T-helper 17 cell (primary cell): ENCODE measurements around the gene ZNF624. TPM values are rescaled to one million over a fixed set of nuclear protein-coding genes. Genes with fewer than 3 reads are reported as not detected.

Source experiments
- ATAC-seq: fragments of 150-1000 bp; cut with Tn5 transposase; 2 replicates; pipeline ENCODE4 v1.10.0; 2021; ENCODE audit warnings: mild to moderate bottlenecking, moderate library complexity
- DNase-seq, 3 donors: peaks; one replicate each; pipeline versions ENCODE4 v3.0.0 to v3.0.0-alpha.2; 2020 to 2021
- H3K9me3 ChIP-seq: one replicate; pipeline ENCODE4 v1.7.0; 2013; ENCODE audit warnings: low read length, mild to moderate bottlenecking; ENCODE audit not compliant: control insufficient read depth, poor library complexity, severe bottlenecking
- H3K27ac Mint-ChIP-seq: one replicate; pipeline ENCODE4 v1.8.0; 2022; ENCODE audit warnings: mild to moderate bottlenecking, moderate library complexity, mixed read lengths
- H3K27me3 Mint-ChIP-seq: one replicate; pipeline ENCODE4 v1.8.0; 2022; ENCODE audit warnings: mixed read lengths
- H3K36me3 Mint-ChIP-seq: one replicate; pipeline ENCODE4 v1.8.0; 2022; ENCODE audit warnings: low read depth, mixed read lengths
- H3K4me1 Mint-ChIP-seq: one replicate; pipeline ENCODE4 v1.8.0; 2022; ENCODE audit warnings: mild to moderate bottlenecking, mixed read lengths
- H3K4me3 Mint-ChIP-seq: one replicate; pipeline ENCODE4 v1.8.0; 2022; ENCODE audit warnings: mild to moderate bottlenecking, moderate library complexity, mixed read lengths
- total RNA-seq, 4 donors: library from RNA in 2 of 4; stranded (reverse) in 2 of 4; gene quantifications; one replicate each; pipeline ENCODE4 v1.2.3 and lab custom pipeline; 2022 to 2026

Gene ZNF624
- total RNA-seq, 2 donors from 2014 or later = 4.0 to 4.1 TPM

- H3K9me3 ChIP-seq = no peaks in the 10 kb centered on the region
- Mint-ChIP-seq H3K36me3 (no peaks in the 10 kb centered on the region), H3K27ac (peak overlapping the region; percentile 93), H3K27me3 (peaks cover 26% of the 10 kb centered on the region), H3K4me1 (peaks cover 13% of the 10 kb centered on the region), H3K4me3 (peak overlapping the region; percentile 15)
- ATAC-seq = peak; percentile 14
- no peak for DNase-seq
Observed at GRCh38 chr17:16583781-16584180, 69.9 kb downstream of the ZNF624 start.

- Mint-ChIP-seq H3K27me3 (no peaks in the 10 kb centered on the region), H3K27ac (no peak overlapping the region), H3K36me3 (peaks cover 2% of the 10 kb centered on the region), H3K4me1 (peaks cover 3% of the 10 kb centered on the region), H3K4me3 (no peak overlapping the region)
- ATAC-seq (no peak), DNase-seq (no peak)
- no peaks in the 10 kb centered on the region for H3K9me3 ChIP-seq
Observed at GRCh38 chr17:16573466-16573865, 80.2 kb downstream of the ZNF624 start.

Other genes with a start within 250 kb of the ZNF624 start
- gene TRPV2, start 238.3 kb downstream of the ZNF624 start, total RNA-seq = 10 to 100 TPM; 87.1 to 91.1 TPM
- 1 to 10 TPM; 3.1 to 5.0 TPM for gene LRRC75A, start 161.7 kb downstream of the ZNF624 start, total RNA-seq
- 1 to 10 TPM; 6.6 to 7.6 TPM for gene ZNF287, start 84.6 kb downstream of the ZNF624 start, total RNA-seq
- gene CCDC144A, start 36.4 kb upstream of the ZNF624 start, total RNA-seq = 10 to 100 TPM in 1 of 2 donors, 1 to 10 TPM in 1; 9.9 to 11.8 TPM